WTC11 (cell line): ENCODE measurements around the gene MDFIC2. TPM values are rescaled to one million over a fixed set of nuclear protein-coding genes. Genes with fewer than 3 reads are reported as not detected.

Experiments
- ATAC-seq: fragments of 200-7000 bp; cut with Tn5 transposase; 2 replicates; pipeline ENCODE4 v1.10.0; 2021; ENCODE audit warnings: mild to moderate bottlenecking, moderate library complexity
- CTCF ChIA-PET: fragments of 300-600 bp; sonication (Branson Sonifier 250); formaldehyde crosslinking; loops from one replicate; lab custom pipeline; 2021; ENCODE audit warnings: antibody characterized with exemption; lab: Charles Lee
- POLR2A ChIA-PET: fragments of 350-600 bp; sonication (Branson Sonifier 250); formaldehyde crosslinking; loops from one replicate; lab custom pipeline; 2021; ENCODE audit warnings: antibody characterized with exemption; lab: Charles Lee
- DNase-seq: peaks from one replicate; pipeline ENCODE4 v3.0.0; 2021; ENCODE audit warnings: low spot score
- H3K27ac Mint-ChIP-seq: 2 replicates; pipeline ENCODE4 v1.8.0; 2021; ENCODE audit warnings: mixed read lengths
- H3K27me3 Mint-ChIP-seq: 2 replicates; pipeline ENCODE4 v1.8.0; 2021; ENCODE audit warnings: low read depth, mild to moderate bottlenecking, moderate library complexity, mixed read lengths
- H3K36me3 Mint-ChIP-seq: 2 replicates; pipeline ENCODE4 v1.8.0; 2021; ENCODE audit warnings: mixed read lengths
- H3K4me1 Mint-ChIP-seq: 2 replicates; pipeline ENCODE4 v1.8.0; 2022; ENCODE audit warnings: mixed read lengths
- H3K4me3 Mint-ChIP-seq: 2 replicates; pipeline ENCODE4 v1.8.0; 2021; ENCODE audit warnings: mild to moderate bottlenecking, moderate library complexity, mixed read lengths
- H3K9me3 Mint-ChIP-seq: 2 replicates; pipeline ENCODE4 v1.8.0; 2021; ENCODE audit warnings: mixed read lengths
- NFATC4 ChIP-seq: fragments of 250-450 bp; sonication (Bioruptor Pico); IDR thresholded peaks from 2 replicates; pipeline ENCODE4 v1.9.0; 2021; ENCODE audit warnings: mild to moderate bottlenecking
- total RNA-seq: library from RNA; stranded (reverse); gene quantifications from 3 replicates; pipeline ENCODE4 v1.2.3, GENCODE V29; 2021
- TF ChIP-seq, protein P1 (sequence below): sonication (generic); formaldehyde crosslinking; IDR thresholded peaks from 2 replicates; pipeline ENCODE4 v1.8.0; 2022; ENCODE audit warnings: mild to moderate bottlenecking, missing genetic modification reagents

MDFIC2 gene
- total RNA-seq, 1 experiment from 2014 or later: not detected

DNA sequence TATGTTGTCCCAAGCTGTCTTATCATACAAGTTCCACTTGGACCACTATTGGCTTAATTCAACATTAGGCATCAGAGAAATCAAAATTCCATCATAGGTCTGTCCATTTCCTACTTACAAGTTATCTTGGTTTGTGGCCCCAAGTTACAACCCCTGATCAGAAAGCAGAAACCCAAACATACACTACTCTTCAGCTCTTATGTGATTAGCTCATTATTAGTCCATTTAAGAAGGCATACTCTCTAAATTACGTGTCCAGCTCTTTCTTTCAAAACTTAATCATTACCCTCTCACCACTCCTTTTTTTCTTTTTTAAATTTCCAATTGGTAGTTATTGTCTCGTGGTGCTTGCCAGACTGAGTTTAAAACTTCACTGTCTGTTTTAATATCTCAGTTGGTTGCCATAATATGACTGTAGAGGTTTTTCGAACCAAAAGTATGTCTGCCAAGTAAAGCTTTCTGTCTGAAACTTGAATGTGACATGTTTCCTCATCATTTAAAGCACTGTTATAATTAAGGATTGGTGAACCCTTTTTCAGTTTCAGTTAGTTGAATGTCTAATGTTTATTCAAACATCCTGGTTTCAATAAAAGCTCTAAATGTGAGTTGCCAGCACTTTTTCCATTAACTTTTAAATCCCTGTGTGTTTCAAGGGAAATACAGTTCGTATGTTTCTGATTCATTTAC, 162.6 kb downstream of the MDFIC2 start:
- Mint-ChIP-seq H3K27ac (no peak overlapping the region), H3K9me3 (peaks cover 29% of the 10 kb centered on the region), H3K4me1 (peaks cover 20% of the 10 kb centered on the region), H3K36me3 (peaks cover 12% of the 10 kb centered on the region), H3K4me3 (no peak overlapping the region), H3K27me3 (no peaks in the 10 kb centered on the region; the same call in 1 of the 2 replicates)
- TF ChIP-seq, protein P1, sequence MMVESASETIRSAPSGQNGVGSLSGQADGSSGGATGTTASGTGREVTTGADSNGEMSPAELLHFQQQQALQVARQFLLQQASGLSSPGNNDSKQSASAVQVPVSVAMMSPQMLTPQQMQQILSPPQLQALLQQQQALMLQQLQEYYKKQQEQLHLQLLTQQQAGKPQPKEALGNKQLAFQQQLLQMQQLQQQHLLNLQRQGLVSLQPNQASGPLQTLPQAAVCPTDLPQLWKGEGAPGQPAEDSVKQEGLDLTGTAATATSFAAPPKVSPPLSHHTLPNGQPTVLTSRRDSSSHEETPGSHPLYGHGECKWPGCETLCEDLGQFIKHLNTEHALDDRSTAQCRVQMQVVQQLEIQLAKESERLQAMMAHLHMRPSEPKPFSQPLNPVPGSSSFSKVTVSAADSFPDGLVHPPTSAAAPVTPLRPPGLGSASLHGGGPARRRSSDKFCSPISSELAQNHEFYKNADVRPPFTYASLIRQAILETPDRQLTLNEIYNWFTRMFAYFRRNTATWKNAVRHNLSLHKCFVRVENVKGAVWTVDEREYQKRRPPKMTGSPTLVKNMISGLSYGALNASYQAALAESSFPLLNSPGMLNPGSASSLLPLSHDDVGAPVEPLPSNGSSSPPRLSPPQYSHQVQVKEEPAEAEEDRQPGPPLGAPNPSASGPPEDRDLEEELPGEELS: no peak
- no peak for TF ChIP-seq NFATC4
- ATAC-seq (no peak), DNase-seq (no peak)
- ChIA-PET CTCF (interaction anchor here (0.5 to 2.7 kb wide), 3 partner anchors 29 to 604 kb away, joined by 3 to 10 read pairs (median 5); no protein-coding TSS in a partner anchor), POLR2A (no interaction called here)
